Measurements from ENCODE around the gene MNT.

MNT gene

DNA sequence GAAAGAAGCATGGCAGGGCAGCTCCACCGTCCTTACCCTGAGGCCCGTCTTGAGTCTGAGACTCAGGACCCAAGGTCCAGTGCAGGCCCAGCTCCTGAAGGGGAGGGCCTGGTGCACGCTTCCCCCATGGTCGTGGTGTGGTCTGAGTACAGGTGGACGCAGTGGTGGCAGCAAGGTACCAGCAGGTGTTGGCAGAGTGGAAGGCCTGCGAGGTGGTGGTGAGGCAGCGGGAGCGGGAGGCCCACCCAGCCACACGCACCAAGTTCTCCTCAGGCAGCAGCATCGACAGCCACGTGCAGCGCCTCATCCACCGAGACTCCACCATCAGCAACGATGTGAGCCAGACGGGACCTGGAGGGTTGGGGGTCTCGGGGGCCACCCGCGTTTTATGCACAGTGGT lies 27.7 kb downstream of the MNT start:
- H3K4me3 ChIP-seq (replicated peaks; ENCODE audit: low read depth, low read length) = no peak overlapping the region
- TF ChIP-seq, protein P1, sequence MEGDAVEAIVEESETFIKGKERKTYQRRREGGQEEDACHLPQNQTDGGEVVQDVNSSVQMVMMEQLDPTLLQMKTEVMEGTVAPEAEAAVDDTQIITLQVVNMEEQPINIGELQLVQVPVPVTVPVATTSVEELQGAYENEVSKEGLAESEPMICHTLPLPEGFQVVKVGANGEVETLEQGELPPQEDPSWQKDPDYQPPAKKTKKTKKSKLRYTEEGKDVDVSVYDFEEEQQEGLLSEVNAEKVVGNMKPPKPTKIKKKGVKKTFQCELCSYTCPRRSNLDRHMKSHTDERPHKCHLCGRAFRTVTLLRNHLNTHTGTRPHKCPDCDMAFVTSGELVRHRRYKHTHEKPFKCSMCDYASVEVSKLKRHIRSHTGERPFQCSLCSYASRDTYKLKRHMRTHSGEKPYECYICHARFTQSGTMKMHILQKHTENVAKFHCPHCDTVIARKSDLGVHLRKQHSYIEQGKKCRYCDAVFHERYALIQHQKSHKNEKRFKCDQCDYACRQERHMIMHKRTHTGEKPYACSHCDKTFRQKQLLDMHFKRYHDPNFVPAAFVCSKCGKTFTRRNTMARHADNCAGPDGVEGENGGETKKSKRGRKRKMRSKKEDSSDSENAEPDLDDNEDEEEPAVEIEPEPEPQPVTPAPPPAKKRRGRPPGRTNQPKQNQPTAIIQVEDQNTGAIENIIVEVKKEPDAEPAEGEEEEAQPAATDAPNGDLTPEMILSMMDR (IDR thresholded peaks at IDR 0.05; ENCODE audit: low read length, missing control alignments) = no peak
- no peak for DNase-seq (ENCODE audit: low read depth)

DNA sequence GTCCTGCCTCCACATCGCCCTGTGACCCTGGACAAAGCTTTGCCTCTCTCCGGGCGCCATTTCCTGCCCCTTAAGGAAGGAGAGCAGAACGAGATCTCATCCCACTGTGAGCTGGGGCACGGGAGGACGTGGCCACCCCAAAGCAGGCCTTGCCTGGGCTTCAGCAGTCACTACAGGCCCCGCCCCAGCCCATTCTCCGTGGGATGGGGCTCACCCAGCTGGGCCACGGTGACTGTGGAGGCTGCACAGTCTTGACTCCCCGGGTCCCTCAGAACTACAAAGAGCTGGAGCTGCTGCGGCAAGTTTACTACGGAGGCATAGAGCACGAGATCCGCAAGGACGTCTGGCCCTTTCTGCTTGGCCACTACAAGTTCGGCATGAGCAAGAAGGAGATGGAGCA lies 28.2 kb downstream of the MNT start:
- H3K4me3 ChIP-seq (replicated peaks; ENCODE audit: low read depth, low read length) = no peak overlapping the region
- TF ChIP-seq, protein P1 (IDR thresholded peaks at IDR 0.05; ENCODE audit: low read length, missing control alignments) = no peak
- DNase-seq (ENCODE audit: low read depth) = no peak

DNA sequence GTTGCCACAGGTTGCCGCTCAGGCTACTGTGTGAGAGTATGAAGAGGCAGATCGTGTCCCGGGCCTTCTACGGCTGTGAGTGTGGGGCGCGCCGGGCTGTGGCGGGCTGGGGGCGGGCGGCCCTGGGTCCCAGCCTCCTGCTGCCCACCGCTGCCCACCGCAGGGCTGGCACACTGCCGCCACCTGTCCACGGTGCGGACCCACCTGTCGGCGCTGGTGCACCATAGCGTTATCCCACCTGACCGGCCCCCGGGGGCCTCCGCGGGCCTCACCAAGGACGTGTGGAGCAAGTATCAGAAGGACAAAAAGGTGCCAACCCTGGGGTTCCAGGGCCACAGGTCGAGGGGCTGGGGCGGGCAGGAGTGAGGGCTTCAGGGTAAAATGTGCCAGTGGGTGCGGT lies 28.7 kb downstream of the MNT start:
- TF ChIP-seq, protein P1 (IDR thresholded peaks at IDR 0.05; ENCODE audit: low read length, missing control alignments) = no peak
- H3K4me3 ChIP-seq (replicated peaks; ENCODE audit: low read depth, low read length) = no peak overlapping the region
- no peak for DNase-seq (ENCODE audit: low read depth)

DNA sequence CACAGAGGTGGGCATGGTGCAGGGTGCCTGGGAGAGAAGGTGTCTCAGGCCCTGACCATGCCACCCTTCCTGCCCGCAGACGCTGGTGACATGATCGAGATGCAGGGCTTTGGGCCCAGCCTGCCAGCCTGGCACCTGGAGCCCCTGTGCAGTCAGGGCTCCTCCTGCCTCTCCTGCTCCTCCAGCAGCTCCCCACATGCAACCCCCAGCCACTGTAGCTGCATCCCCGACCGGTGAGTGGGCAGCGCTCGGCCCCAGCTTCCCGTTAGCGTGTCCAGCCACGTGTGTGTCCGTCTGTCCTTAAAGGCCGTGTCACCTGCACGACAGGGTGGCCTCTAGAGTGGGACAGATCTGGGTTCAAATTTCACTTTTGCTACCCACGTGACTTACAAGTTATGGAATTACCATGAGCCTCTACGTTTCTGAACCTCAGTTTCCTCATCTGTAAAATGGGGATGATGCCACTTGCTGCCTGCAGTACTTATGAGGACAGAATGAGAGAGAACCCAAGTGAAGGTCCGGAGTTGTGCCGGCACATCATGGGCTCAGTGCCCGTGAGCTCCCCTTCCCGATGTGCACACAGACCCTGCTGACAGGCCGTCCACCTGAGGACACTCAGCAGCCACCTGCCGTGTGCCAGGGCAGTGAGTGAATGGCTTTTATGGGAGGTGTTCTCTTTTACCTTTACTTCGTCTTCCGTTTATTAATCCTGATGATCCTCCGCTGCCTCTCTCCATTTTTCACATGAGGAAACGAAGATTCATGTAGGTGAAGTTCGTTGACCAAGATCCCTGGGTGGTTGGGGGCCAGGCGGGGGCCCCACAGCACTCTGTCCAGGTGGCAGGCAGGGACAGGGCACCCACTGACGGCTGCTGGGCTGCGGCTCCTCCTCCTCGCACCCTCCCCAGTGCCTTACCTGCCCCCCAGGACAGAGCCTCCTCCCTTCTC lies 29.4 kb downstream of the MNT start:
- no peak for DNase-seq (ENCODE audit: low read depth)
- TF ChIP-seq, protein P1 (IDR thresholded peaks at IDR 0.05; ENCODE audit: low read length, missing control alignments) = no peak

DNA sequence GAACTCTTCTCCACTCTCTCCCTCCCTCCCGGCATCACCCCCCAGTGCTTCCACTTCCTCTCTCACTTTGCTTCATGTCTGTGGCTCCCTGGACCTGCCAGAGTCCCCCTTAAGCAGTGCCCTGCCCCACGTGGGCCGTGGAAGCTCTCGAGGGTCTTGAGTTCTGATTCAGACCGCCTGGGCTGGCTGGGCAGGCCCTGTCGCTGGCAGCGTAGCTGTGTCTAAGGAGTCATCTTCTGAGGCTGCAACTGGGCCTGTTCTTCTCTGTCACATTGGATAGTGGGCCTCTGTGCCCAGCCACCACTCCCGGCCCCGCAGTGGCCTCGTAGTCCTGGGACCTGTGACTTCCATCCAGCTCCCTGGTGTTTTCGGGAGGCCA lies 30.7 kb downstream of the MNT start:
- no peak for DNase-seq (ENCODE audit: low read depth)
- H3K4me3 ChIP-seq (replicated peaks; ENCODE audit: low read depth, low read length) = no peak overlapping the region
- TF ChIP-seq, protein P1 (IDR thresholded peaks at IDR 0.05; ENCODE audit: low read length, missing control alignments) = no peak

More for the DNA sequence above, 29.4 kb downstream of the MNT start:
- H3K4me3 ChIP-seq (replicated peaks; ENCODE audit: low read depth, low read length) = no peak overlapping the region

DNA sequence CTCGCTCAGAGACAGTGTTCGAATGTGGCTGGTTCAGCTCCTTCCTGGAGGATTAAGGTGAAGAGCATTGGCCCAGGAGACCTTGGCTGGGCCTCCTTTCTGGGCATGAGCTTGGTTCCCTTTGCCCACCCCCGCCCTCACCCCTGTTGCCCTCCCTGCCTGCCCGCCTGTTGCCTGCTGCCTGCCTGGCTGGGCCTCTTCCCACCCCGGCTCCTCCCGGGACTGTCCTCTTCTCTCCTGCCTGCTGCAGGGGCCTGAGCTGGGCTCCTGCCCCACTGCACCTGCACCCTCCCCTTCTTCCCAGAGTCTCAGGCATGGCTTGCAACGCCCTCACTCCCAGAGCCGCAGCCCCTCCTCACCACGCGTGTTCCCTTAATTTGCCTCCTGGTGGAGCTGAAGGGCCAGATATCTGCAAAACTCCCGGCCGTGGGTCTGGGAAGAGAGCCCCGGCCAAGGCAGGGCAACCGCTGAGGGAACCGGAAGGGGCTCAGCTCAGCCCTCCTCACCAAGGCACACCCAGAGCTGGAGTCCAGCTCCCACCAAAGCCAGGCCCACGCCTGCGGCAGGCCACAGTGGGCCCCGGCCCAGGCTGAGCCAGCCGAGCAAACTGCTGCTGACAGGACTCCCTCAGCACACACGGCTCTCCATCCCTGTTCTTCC lies 31.2 kb downstream of the MNT start:
- peak; percentile 31 for DNase-seq (ENCODE audit: low read depth)
- no peak overlapping the region for H3K4me3 ChIP-seq (replicated peaks; ENCODE audit: low read depth, low read length)
- TF ChIP-seq, protein P1 (IDR thresholded peaks at IDR 0.05; ENCODE audit: low read length, missing control alignments) = peak; percentile 23
